ENCODE data around the gene TRNAU1AP.

The TRNAU1AP gene

DNA sequence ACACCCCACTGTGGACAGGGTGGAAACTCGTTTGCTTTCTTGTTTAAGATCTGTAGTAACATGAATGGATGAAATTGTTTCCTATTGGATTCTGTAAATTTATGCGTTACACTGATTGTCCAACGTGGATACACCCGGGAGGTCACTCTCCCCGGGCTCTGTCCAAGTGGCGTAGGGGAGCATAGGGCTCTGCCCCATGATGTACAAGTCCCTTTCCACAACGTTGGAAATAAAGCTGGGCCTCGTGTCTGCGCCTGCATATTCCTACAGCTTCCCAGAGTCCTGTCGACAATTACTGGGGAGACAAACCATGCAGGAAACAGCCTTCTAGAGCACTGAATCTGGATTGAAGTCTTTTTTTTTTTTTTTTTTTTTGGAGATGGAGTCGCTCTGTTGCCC lies 45.6 kb upstream of the TRNAU1AP start:
- TF ChIP-seq ARNTL (CRISPR knock-in tag; IDR thresholded peaks at IDR 0.05; ENCODE audit: borderline replicate concordance, low read depth), result no peak
- no peak for TF ChIP-seq ZC3H10 (CRISPR knock-in tag; IDR thresholded peaks at IDR 0.05)
- no peak for TF ChIP-seq ZFP30 (CRISPR knock-in tag; IDR thresholded peaks at IDR 0.05)
- no peak for TF ChIP-seq ZNF8 (CRISPR knock-in tag; IDR thresholded peaks at IDR 0.05)
- TF ChIP-seq TOX (CRISPR knock-in tag; IDR thresholded peaks at IDR 0.05; ENCODE audit: borderline replicate concordance), result no peak
- TF ChIP-seq OSR1 (CRISPR knock-in tag; IDR thresholded peaks at IDR 0.05), result no peak
- no peak for TF ChIP-seq CSDC2 (CRISPR knock-in tag; IDR thresholded peaks at IDR 0.05)
- no peak for TF ChIP-seq ZNF565 (CRISPR knock-in tag; conservative IDR thresholded peaks at IDR 0.05; ENCODE audit: low read depth)
- TF ChIP-seq ISL1 (CRISPR knock-in tag; IDR thresholded peaks at IDR 0.05), result no peak
- TF ChIP-seq RARB (CRISPR knock-in tag; IDR thresholded peaks at IDR 0.05), result no peak
- TF ChIP-seq CSRNP3 (CRISPR knock-in tag; IDR thresholded peaks at IDR 0.05), result no peak
- TF ChIP-seq PPARA (CRISPR knock-in tag; IDR thresholded peaks at IDR 0.05; ENCODE audit: borderline replicate concordance), result no peak
- TF ChIP-seq GLIS3 (CRISPR knock-in tag; IDR thresholded peaks at IDR 0.05), result no peak
- TF ChIP-seq TSHZ2 (CRISPR knock-in tag; IDR thresholded peaks at IDR 0.05), result no peak
- TF ChIP-seq, protein P1, sequence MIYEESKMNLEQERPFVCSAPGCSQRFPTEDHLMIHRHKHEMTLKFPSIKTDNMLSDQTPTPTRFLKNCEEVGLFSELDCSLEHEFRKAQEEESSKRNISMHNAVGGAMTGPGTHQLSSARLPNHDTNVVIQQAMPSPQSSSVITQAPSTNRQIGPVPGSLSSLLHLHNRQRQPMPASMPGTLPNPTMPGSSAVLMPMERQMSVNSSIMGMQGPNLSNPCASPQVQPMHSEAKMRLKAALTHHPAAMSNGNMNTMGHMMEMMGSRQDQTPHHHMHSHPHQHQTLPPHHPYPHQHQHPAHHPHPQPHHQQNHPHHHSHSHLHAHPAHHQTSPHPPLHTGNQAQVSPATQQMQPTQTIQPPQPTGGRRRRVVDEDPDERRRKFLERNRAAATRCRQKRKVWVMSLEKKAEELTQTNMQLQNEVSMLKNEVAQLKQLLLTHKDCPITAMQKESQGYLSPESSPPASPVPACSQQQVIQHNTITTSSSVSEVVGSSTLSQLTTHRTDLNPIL (CRISPR knock-in tag; IDR thresholded peaks at IDR 0.05; ENCODE audit: low read depth), result no peak
- no peak for ATAC-seq

DNA sequence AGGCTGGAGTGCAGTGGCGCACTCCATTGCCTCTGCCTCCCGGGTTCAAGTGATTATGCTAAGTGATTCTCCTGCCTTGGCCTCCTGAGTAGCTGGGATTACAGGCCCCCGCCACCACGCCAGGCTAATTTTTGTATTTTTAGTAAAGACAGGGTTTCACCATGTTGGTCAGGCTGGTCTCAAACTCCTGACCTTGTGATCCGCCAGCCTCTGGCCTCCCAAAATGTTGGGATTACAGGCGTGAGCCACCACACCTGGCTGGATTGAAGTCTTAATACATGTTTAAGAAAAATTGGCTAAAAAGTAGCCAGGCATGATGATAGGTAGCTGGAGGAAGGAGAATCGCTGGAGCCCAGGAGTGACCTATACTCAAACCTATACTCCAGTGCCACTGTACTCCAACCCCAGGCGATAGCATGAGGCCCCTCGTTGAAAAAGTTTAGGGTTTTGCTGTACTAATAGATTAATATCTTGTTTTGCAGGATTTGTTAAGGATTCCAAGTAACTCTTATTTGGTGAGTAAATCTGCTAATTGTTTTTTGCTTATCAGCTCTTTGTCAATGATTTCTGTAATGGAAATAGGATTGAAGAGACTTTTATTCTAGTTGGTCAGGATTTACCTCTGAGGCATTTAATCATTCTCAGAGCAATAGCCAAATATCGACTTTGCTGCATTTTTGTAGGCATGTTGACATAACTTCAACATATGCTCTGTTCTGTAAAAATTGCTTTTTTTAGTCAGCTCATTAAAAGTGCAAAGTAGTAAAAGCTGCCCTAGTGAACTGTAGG lies 45.0 kb upstream of the TRNAU1AP start:
- ATAC-seq, result no peak
- TF ChIP-seq BACH2 (CRISPR knock-in tag; IDR thresholded peaks at IDR 0.05; ENCODE audit: borderline replicate concordance), result no peak
- TF ChIP-seq ZFP30 (CRISPR knock-in tag; IDR thresholded peaks at IDR 0.05), result no peak
- TF ChIP-seq SNAI2 (CRISPR knock-in tag; IDR thresholded peaks at IDR 0.05), result no peak
- TF ChIP-seq, protein P1 (CRISPR knock-in tag; IDR thresholded peaks at IDR 0.05; ENCODE audit: low read depth), result no peak
- TF ChIP-seq CSRNP3 (CRISPR knock-in tag; IDR thresholded peaks at IDR 0.05), result no peak
- TF ChIP-seq ZNF70 (CRISPR knock-in tag; IDR thresholded peaks at IDR 0.05), result no peak
- TF ChIP-seq ESRRG (CRISPR knock-in tag; IDR thresholded peaks at IDR 0.05), result no peak
- TF ChIP-seq TOX (CRISPR knock-in tag; IDR thresholded peaks at IDR 0.05; ENCODE audit: borderline replicate concordance), result no peak
- TF ChIP-seq ARNTL (CRISPR knock-in tag; IDR thresholded peaks at IDR 0.05; ENCODE audit: borderline replicate concordance, low read depth), result no peak
- no peak for TF ChIP-seq POU6F1 (CRISPR knock-in tag; IDR thresholded peaks at IDR 0.05; ENCODE audit: borderline replicate concordance, low read depth)
- TF ChIP-seq GLIS3 (CRISPR knock-in tag; IDR thresholded peaks at IDR 0.05), result no peak
- TF ChIP-seq TCF4 (CRISPR knock-in tag; IDR thresholded peaks at IDR 0.05; ENCODE audit: borderline replicate concordance), result no peak; the same call in 1 of the 2 replicates
